SKM-1 (cell line): ENCODE measurements around the gene CACNA1F.
A peak's percentile ranks its signal among the peaks of the same experiment; 100 is the strongest.
"Not testable (repeated sequence)": the region's sequence is repeated elsewhere in the genome, so short reads cannot be mapped to it uniquely, and the experiment has no call there.

Experiments
- DNase-seq: peaks from one replicate; lab custom pipeline; 2025; ENCODE audit not compliant: unreplicated experiment; lab: John Stamatoyannopoulos, UW

CACNA1F gene

DNA sequence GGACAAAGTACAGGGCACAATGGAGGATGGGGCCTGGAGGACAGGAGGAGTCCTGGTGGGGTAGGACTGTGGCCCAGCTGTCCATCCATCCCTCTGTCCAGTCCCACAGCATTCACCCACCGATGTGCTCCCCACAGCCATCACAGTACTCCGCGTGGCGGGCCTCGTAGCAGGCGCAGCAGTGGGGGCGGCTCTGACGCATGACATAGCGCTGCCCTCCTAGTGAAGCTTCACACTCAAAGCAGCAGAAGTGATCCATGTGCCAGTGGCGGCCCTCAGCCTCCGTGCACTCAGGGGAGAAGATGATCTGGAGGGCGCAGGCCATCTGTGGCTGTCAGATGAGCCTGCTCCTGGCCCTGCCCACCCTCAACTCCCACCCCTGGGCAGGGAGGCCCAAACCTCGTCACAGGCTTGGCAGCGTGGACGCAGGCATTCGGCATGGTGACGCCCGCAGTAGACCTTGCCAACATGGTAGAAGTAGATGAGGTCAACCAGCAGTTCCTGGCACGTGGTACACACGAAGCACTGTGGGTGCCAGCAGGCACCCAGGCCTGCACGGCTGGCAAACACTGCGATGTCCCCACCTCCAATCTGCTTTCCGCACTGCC is 55.2 kb downstream of the CACNA1F start:
- no peak for DNase-seq

DNA sequence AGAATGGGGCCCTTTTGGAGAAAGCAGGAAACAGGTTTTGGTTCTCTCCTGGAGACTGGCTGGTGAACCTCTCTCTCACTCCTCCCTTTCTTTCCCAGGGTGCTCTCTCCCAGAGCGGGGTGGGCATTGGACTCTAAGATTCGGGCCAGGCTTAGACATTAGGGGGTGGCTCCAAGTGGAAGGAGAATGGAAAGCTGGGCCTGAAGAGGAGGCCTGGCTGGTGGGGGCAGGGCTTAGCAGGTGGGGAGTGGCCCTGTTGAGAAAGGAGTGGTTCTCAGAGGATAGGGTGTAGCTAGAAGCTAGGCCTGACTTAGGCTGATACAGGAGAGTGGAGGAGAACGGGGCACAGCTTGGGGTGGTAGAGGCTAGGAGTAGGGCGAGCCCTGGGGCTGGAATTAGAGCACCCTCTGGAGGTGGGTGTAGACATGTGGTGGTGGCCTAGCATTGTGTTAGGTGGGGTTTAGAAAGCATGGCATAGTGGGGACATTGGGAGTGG is 55.8 kb downstream of the CACNA1F start:
- no peak for DNase-seq

DNA sequence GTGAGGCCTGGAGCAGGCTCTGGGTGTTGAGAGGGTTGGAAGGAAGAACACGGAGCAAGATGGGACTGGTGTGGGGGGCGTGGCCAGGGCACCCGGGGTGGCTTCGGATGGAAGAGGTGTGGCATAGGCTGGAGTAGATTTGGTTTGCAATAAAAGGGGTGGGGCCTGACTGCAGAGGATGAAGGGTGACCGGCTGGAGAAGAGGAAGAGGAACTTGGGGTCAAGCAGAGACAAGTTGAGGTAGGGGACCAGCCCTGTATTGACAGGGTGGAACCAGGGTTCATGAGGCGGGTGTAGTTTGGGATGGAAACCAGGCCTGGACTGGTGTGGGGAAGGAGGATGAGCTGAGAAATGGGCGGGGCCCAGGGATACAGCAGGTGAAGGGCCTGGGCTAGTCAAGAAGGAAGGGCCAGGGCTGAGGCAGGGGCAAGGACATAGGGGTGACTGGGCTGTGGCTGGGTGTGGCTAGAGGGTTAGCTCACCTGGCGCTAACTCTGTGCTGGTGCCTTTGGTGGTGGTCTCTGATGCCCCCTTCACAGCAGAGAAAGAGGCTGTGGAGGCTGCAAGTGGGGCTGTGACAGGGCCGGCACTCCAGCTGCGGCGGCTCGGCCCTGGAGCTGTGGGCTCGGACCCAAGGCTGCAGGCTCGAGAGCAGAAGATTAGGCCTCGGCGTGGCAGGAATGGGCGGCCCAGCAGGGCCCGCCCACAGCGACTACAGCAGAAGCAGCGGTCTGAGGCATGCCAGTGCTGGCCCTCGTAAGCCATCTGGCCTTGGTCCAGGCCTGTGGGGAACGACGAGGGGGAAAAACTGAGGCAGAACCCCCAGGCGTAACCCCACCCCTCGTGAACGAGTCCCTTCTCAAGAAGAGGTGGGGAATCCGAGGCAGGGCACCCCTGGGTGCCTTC is 56.5 kb downstream of the CACNA1F start:
- DNase-seq: peak; percentile 67

DNA sequence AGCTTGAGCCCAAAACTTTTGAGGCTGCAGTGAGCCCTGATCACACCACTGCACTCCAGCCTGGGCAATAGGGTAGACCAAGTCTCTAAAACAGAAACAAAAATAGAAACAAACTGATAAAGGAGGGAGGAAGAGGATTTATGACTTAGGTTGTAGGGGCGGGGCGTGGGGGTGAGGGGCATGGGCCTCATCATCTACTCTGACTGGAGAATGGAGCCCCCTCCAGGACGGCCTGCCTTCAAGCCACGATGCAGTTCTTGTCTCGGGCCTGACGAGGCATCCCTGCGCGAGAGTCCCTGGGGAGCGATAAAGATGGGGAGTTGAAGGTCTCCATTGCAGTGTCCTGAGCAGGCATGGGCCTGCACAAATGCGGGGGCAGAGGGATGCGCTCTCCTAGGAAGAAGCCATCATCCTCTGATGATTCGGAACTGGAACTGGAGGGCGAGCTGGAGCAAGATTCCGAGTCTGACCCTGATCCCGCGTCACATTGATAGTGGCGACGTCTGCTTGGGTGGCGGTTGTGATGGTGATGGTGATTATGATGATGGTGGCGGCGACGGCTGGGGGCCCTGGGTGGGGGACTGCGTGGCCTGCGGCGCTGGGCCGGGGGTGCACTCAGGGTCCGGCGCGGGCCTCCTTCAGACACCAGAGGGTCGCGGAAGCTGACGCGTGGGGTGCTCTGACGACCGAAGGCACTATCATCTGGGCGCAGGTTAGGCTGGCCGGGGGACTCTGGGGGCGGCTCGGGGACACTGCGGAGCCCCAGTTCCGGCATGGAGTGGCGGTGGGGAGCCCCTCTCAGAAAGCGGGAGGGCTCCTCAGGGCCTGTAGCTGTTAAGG is 57.5 kb downstream of the CACNA1F start:
- no peak for DNase-seq

DNA sequence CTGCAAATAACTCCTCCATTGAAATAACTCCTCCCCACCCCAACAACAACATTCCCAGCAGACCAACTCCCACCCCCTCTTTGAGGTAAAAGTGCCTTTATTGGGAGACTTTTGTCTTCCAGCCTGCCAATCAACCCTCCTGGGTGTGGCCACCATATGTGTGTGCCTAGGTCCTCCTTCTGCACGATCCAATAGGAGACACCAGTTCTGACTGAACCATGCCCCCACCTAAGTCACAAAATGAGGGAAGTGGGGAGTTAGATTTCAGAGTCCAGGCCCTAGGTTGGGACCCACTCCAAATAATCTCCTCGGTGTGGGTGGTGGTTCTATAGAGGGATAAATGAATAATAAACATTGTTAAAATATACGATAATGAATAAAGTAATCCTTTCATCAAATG is 58.4 kb downstream of the CACNA1F start:
- no peak for DNase-seq

DNA sequence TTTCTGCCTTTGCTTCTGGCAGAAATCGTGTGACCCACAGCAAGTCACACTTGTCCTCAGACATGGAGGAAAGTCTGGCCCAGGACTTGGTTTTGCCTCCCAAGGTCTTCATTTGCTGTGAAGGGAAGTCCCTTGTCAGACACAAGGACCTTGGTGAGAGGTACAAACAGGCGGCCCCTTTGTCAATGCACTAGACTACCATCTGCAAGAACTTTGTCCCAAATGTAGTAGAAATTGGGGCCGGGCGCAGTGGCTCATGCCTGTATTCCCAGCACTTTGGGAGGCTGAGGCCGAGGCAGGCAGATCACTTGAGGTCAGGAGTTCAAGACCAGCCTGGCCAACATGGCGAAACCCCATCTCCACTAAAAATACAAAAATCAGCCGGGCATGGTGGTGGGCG is 59.6 kb downstream of the CACNA1F start:
- not testable (repeated sequence) for DNase-seq

DNA sequence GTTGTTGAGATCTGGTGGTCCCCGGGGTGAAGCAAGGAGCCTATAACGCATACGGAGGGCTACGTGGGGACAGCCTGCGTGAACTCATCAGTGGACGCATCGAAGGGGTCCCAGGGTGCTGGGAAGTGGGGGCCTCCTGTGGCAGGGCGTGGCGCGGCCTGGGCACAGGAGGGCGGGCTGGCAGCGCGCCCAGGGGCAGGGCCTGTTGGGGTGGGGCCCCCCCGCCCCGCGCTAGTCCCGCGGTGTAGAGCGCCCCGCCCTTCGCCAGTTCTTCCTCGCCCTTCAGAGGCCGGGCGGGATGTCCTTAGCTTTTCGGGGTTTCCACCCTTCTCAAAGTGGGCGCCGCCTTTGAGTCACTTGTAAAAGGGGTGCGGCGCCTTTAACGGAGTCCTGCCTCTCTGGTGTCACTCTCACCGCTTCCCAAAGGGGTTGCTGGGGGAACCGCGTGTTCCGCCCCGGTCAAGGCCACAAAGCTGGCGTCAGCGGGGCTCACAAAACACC is 60.8 kb downstream of the CACNA1F start:
- DNase-seq: no peak

DNA sequence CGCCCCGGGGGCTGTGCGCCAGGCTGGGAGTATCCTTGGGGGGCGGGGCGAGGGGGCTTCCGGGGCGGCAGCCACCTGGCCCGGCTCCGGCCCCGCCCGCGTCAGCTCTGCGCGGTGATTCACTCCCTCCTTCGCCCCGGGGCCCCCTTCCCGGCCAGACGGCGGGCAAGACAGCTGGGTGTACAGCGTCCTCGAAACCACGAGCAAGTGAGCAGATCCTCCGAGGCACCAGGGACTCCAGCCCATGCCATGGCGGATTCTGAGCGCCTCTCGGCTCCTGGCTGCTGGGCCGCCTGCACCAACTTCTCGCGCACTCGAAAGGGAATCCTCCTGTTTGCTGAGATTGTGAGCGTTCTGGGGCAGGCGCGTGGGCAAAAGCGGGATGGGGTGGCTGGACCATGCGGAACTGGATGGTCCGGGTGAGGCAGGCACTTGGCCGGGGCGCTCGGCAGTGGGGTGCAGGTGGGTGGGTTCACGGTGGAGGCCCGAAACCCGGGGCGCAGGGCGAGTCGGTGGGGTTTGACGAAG is 61.3 kb downstream of the CACNA1F start, which contains the start of gene PLP2:
TSS of gene PLP2 (plus strand) at position 147 of the 528 bp plus-strand sequence. CDS start at position 250, 103 bp downstream.
- no peak for DNase-seq

DNA sequence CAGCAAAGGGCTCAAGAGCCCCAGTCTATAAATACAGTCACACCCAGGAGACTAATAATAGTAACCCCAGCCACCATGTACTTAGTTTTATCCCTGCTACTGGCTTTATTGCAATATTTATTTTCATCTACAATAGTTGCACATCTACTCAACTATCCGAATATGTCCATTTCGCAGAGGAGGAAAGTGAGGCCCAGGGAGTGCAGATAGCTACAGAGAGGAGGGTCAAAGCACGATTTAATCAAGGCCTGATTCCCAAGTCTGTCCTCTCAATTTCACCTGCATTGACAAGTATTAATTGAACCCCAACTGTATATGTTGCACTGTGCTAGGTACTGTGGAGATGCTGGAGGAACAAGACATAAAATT is 65.4 kb downstream of the CACNA1F start:
- DNase-seq: no peak

DNA sequence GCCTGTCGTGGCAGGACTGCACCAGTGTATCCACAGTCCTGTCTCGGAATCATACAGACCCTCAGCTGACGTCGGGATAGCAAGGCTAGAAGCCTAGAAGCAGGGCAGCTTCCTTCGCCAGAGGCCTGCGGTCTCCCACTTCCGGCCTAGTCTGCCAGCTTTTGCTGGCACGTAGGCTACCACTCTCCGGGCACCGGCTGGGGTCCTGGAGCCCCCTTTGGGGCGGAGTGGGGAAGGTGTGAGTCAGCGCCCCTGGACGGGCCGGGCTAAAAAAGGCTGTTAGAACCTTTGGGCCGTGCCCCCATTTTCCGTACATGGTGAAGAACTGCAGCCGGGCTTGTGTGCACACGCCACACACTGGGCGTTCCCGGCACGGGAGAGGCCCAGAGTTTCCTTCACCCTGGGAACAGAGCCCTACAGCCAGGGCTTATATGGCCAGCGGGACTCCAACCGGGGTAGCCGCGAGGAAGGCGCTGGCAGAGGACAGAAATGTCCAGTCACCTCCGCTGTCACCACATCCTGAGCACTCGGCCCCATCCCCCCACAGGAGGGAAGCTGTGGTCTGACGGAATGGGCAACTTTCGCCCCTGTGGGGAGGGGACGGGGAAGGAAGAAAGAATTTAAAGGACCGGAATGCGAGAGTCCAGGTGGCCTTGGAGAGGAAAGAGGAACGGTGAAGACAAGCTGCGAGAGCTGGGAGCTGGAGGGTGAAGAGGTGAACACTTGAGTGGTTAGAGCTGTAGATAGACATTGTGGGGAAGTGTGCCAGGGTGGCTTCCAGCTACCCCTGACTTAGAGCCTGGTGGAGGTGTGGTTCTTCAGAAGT is 66.0 kb downstream of the CACNA1F start:
- DNase-seq: peak; percentile 69

DNA sequence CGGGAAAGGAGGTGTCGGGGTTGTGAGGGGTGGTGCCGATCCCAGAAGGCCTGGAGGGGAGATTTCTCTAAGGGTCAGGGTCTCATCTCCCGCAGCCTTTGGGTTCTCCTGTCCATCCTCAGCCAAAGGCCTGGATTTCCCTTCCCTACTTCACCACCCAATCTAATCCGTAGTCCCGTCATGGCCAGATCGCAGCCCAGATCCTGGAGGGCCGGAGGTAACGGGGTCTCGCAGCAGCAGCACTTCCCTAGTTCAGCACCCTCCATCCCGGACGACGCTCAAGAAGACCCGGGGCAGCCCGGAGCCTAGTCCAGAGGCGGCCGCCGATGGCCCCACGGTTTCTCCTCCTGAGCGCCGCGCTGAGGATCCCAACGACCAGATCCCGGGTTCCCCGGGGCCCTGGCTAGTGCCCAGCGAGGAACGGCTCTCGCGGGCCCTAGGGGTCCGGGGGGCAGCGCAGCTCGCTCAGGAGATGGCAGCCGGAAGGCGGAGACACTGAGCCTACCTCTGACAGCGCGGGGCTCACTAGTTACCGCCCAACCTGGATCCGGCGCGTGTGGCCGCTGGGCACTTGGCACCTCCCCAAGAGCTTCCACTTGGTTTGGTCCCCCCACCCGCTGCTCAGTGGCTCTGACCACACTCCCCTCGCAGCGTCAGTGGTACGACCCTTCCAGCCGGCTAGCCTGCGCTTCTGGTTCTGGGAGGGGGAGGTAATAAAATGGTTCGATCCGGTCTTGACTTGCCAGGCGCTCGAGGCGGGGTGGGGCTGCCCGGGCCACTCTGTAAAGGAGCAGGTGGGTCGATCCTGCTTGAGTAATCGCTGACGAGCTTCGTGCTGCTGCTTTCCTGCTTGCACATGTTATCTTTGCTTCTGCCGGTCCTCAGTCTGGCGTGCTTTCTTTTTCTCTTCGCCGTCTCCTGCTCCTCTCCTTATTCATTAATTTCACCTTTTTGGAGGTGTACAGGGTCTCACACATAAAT is 66.9 kb downstream of the CACNA1F start:
- peak; percentile 43 for DNase-seq

DNA sequence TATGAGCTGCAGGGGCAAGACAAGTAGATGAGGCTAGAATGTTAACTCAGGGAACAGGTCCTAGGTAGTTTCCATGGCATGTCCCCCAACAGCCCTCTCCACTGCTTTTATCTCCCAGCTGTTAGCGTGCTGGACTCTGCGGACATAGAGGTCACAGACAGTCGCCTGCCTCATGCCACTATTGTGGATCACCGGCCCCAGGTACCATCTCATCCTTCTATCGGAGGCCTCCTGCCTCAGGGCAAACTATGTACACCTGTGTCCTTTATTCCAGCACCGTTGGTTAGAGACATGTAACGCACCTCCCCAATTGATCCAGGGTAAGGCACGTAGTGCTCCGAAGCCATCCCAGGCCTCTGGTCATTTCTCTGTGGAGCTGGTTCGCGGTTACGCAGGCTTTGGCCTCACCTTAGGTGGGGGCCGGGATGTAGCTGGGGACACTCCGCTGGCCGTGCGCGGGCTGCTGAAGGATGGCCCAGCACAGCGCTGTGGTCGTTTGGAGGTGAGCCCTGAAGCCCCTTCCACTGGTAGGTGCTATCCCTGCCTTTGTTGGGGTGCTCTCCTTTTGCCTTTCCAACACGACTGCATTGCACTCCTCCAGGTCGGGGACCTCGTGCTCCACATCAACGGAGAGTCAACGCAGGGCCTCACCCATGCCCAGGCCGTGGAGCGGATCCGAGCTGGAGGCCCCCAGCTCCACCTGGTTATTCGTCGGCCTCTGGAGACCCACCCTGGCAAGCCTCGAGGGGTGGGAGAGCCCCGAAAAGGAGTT is 68.4 kb downstream of the CACNA1F start:
- no peak for DNase-seq

DNA sequence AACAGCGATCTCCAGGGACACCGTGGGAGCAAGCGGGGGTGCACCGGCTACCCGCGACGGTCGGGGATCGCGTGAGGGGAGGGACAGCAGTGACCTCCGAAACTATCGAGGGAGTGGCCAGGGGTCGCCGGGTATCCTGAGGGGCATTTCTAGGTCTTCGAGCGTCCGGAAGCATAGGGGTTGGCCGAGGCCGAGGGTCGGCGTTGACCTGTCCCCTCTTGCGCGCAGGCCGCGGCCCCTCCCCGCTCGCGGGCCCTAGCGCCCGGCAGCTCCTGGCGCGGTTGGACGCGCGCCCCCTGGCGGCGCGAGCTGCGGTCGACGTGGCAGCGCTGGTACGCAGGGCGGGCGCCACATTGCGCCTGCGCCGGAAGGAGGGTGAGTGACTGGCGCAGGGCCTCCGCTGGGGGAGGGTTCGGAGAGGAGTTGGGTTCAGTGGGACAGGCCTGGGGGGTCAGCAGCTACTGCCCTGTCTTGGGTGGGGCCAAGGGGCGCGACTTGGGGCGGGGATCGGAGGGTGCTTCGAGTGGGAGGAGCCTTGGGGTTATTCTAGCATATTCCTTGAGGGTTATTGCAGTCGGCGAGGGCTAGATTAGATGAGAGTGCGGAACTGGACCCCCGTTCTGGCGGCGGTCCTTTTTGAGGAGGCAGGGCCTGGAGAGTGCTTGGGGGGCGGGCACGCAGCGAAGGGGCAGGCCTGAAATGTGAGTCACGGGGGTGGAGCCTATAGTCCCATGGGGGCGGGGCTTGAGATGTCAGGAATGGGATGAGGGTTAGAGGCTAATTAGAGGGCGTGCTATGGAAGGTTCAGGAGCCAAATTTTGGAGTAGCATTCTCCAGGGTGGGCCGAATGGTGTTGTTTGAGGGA is 69.4 kb downstream of the CACNA1F start:
- DNase-seq: peak; percentile 16

DNA sequence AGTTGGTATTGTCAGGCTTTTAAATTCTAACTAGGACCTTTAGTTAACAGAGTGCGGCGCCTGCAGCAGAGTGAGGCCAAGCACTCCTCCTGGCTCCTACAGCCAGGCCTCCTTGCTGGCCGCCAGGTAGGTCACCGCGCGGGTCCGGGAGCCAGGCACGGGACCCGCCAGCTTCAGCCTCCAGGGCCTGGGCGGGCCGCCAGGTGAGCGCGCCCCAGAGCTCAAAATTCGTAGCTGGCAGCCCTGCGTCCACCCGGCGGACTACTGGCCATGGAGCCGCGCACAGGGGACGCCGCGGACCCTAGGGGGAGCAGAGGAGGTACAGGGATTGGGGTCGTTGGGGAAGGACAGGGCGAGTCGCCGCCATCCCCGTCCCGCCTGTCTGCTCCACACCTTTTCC is 70.5 kb downstream of the CACNA1F start, which contains the start of gene MAGIX:
TSS of gene MAGIX (plus strand) at position 139 of the 400 bp plus-strand sequence. CDS start at position 271, 132 bp downstream.
- no peak for DNase-seq

DNA sequence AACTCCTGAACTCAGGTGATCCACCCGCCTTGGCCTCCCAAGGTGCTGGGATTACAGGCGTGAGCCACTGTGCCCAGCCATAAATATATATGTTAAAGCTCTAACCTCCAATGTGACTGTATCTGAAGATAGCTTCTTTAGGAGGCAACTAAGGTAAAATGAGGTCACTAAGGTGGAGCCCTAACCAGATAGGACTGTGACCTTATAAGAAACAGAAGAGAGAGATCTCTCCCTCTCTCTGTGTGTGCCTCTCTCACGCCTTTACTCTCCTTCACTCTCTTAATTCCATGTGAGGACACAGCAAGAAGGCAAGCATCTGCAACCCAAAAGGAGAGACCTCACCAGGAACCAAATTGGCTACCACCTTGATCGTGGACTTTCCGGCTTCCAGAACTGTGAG is 71.5 kb downstream of the CACNA1F start:
- DNase-seq: no peak

DNA sequence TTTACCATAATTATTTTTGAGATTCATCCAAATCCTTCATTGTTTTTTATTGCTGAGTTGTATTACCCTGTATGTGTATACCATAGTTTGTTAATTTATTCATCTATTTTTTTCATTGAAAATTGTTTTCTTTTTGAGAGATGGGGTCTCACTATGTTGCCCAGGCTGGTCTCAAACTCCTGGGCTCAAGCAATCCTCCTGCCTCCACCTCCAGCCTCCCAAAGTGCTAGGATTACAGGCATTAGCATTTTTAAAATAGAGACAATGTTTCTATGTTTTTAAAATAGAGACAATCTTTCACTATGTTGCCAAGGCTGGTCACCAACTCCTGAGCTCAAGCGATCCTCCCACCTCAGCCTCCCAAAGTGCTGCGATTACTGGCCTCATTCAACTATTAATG is 72.2 kb downstream of the CACNA1F start:
- no peak for DNase-seq

DNA sequence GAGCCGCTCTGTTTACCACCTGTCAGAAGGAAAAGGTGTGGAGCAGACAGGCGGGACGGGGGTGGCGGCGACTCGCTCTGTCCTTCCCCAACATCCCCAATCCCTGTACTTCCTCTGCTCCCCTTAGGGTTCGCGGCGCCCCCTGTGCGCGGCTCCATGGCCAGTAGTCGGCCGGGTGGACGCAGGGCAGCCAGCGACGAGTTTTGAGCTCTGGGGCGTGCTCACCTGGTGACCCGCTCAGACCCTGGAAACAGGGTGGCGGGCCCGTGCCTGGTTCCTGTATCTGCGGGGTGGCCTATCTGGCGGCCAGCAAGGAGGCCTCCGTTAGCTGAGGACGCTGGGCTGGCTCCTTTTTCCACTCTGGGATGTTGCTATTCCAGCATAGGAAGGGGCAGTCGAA is 75.9 kb downstream of the CACNA1F start:
- no peak for DNase-seq
